Fibroblast of lung (primary cell): ENCODE measurements around the gene ITSN1.

Experiments used
- EZH2 ChIP-seq: IDR thresholded peaks from 2 replicates; pipeline ENCODE4 v1.5.1; 2012; ENCODE audit warnings: low read length, control low read depth, mild to moderate bottlenecking; ENCODE audit errors: missing control alignments
- TF ChIP-seq, protein P1 (sequence below), 2 donors: IDR thresholded peaks in 1 of 2; conservative IDR thresholded peaks in 1 of 2; 1 replicate in 1 of 2; 2 replicates in 1 of 2; pipeline ENCODE4 v1.5.1; 2011 to 2012; ENCODE audit warnings: low read length in 2 of 2, control low read depth in 1 of 2, inconsistent platforms in 1 of 2, low read depth in 1 of 2, mild to moderate bottlenecking in 1 of 2

DNA sequence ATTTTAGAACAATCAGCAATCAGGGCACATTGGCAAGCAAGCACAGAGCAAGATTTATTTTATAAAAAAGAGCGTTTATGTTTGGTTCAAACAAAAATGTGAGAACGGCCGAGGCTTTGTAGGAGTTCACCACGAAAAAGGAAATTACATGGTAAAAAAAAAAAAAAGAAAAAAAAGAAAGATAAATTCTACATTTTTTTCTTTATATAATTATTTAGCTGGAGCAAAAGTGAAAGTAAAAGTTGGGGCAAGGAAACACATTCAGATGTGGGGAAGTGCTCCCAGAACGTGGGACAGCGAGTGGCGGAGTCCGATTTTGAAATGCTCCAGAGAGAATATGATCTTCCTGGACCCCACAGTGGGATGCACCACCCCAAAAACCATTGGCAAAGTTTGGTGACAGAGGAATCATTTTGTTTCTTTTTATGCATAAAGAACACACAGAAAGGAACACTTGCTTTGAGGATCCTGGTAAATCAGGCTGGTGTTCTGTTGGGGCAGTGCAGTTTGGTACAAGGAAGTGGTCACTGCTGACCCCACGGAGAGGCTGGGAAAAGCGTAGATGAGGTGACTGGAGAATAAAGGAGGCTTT is 289.6 kb downstream of the ITSN1 start:
- TF ChIP-seq, protein P1, sequence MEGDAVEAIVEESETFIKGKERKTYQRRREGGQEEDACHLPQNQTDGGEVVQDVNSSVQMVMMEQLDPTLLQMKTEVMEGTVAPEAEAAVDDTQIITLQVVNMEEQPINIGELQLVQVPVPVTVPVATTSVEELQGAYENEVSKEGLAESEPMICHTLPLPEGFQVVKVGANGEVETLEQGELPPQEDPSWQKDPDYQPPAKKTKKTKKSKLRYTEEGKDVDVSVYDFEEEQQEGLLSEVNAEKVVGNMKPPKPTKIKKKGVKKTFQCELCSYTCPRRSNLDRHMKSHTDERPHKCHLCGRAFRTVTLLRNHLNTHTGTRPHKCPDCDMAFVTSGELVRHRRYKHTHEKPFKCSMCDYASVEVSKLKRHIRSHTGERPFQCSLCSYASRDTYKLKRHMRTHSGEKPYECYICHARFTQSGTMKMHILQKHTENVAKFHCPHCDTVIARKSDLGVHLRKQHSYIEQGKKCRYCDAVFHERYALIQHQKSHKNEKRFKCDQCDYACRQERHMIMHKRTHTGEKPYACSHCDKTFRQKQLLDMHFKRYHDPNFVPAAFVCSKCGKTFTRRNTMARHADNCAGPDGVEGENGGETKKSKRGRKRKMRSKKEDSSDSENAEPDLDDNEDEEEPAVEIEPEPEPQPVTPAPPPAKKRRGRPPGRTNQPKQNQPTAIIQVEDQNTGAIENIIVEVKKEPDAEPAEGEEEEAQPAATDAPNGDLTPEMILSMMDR (conservative IDR thresholded peaks at IDR 0.05 in 1 of 2, IDR thresholded peaks at IDR 0.05 in 1 of 2; ENCODE audit: low read depth in 1 of 2, low read length in 2 of 2) = no peak
- TF ChIP-seq EZH2 = no peak
